Neural progenitor cell (in vitro differentiated cells): ENCODE data around the gene PDCD6IP. TPM values are rescaled to one million over a fixed set of nuclear protein-coding genes. Genes with fewer than 3 reads are reported as not detected.

Source experiments
- DNase-seq: peaks from one replicate; pipeline ENCODE4 v3.0.0-alpha.2; 2016; ENCODE audit warnings: low spot score
- H2AFZ ChIP-seq: fragments of 200-600 bp; sonication (generic); replicated peaks from 2 replicates; pipeline ENCODE4 v1.6.1; 2016; ENCODE audit warnings: antibody characterized with exemption
- H3F3A ChIP-seq: fragments of 200-600 bp; sonication (generic); 2 replicates; pipeline ENCODE4 v1.6.1; 2016; ENCODE audit warnings: antibody characterized with exemption, low read depth
- H3K27ac ChIP-seq: fragments of 200-600 bp; sonication (generic); 2 replicates; pipeline ENCODE4 v1.5.1; 2016; ENCODE audit warnings: mild to moderate bottlenecking
- H3K27me3 ChIP-seq: fragments of 200-600 bp; sonication (generic); 2 replicates; pipeline ENCODE4 v1.6.1; 2016; ENCODE audit warnings: mild to moderate bottlenecking, moderate library complexity
- H3K36me3 ChIP-seq: fragments of 200-600 bp; sonication (generic); 2 replicates; pipeline ENCODE4 v1.5.1; 2016
- H3K4me1 ChIP-seq: fragments of 200-600 bp; sonication (generic); 2 replicates; pipeline ENCODE4 v1.6.1; 2016; ENCODE audit warnings: mixed run types
- H3K4me2 ChIP-seq: fragments of 200-600 bp; sonication (generic); 2 replicates; pipeline ENCODE4 v1.6.1; 2016
- H3K4me3 ChIP-seq: fragments of 200-600 bp; sonication (generic); 2 replicates; pipeline ENCODE4 v1.5.1; 2016
- H3K79me2 ChIP-seq: fragments of 200-600 bp; sonication (generic); 2 replicates; pipeline ENCODE4 v1.6.1; 2016; ENCODE audit warnings: low read depth
- H3K9ac ChIP-seq: fragments of 200-600 bp; sonication (generic); 2 replicates; pipeline ENCODE4 v1.6.1; 2016
- H3K9me3 ChIP-seq: fragments of 200-600 bp; sonication (generic); 2 replicates; pipeline ENCODE4 v1.5.1; 2016; ENCODE audit warnings: low read depth
- H4K20me1 ChIP-seq: fragments of 200-600 bp; sonication (generic); 2 replicates; pipeline ENCODE4 v1.6.1; 2016; ENCODE audit warnings: low read depth
- H3K27ac Mint-ChIP-seq: 3 replicates; pipeline ENCODE4 v1.8.0; 2021; ENCODE audit warnings: mixed read lengths
- H3K27me3 Mint-ChIP-seq: 2 replicates; pipeline ENCODE4 v1.8.0; 2022; ENCODE audit warnings: low read depth, mild to moderate bottlenecking, inconsistent platforms, moderate library complexity, mixed read lengths; ENCODE audit not compliant: insufficient read depth
- H3K36me3 Mint-ChIP-seq: 3 replicates; pipeline ENCODE4 v1.8.0; 2021; ENCODE audit warnings: mixed read lengths
- H3K4me1 Mint-ChIP-seq: 3 replicates; pipeline ENCODE4 v1.8.0; 2021; ENCODE audit warnings: mixed read lengths
- H3K4me3 Mint-ChIP-seq: 3 replicates; pipeline ENCODE4 v1.8.0; 2021; ENCODE audit warnings: mild to moderate bottlenecking, moderate library complexity, mixed read lengths
- H3K9me3 Mint-ChIP-seq: 3 replicates; pipeline ENCODE4 v1.8.0; 2020; ENCODE audit warnings: mixed read lengths
- CTCF ChIP-seq: fragments of 200-600 bp; sonication (generic); IDR thresholded peaks from 2 replicates; pipeline ENCODE4 v1.5.1; 2017; ENCODE audit warnings: antibody characterized with exemption, mild to moderate bottlenecking
- EZH2 ChIP-seq: fragments of 200-600 bp; sonication (generic); IDR thresholded peaks from 2 replicates; pipeline ENCODE4 v1.6.1; 2017; ENCODE audit warnings: antibody characterized with exemption, mild to moderate bottlenecking, moderate library complexity
- EZH2phosphoT487 ChIP-seq: fragments of 200-600 bp; sonication (generic); IDR thresholded peaks from 2 replicates; pipeline ENCODE4 v1.6.1; 2017; ENCODE audit warnings: antibody characterized with exemption
- total RNA-seq: library from RNA; depleted of rRNA; stranded (reverse); fragments of >200 nt; gene quantifications from 2 replicates; pipeline ENCODE4 v1.2.3, GENCODE V29; 2015; ENCODE audit warnings: low replicate concordance

PDCD6IP gene
- total RNA-seq, 1 donor from 2014 or later: 93.7 TPM

GRCh38 chr3:33910031-33910430 is 111.6 kb downstream of the PDCD6IP start:
- peaks cover 3% of the 10 kb centered on the region for H3K27me3 Mint-ChIP-seq
- H3K4me1 Mint-ChIP-seq: peaks cover 8% of the 10 kb centered on the region
- no peak overlapping the region for H3K9ac ChIP-seq
- no peak overlapping the region for H3K4me3 ChIP-seq
- peaks cover 9% of the 10 kb centered on the region for H3K4me1 ChIP-seq
- H3K9me3 ChIP-seq: no peaks in the 10 kb centered on the region
- H4K20me1 ChIP-seq: no peaks in the 10 kb centered on the region
- no peaks in the 10 kb centered on the region for H3K27me3 ChIP-seq
- H3K79me2 ChIP-seq: no peaks in the 10 kb centered on the region
- H3K36me3 Mint-ChIP-seq: no peaks in the 10 kb centered on the region
- H3F3A ChIP-seq: no peaks in the 10 kb centered on the region
- H3K27ac Mint-ChIP-seq: no peak overlapping the region
- no peak overlapping the region for H2AFZ ChIP-seq
- H3K9me3 Mint-ChIP-seq: peaks cover 2% of the 10 kb centered on the region
- H3K4me2 ChIP-seq: no peak overlapping the region
- no peak overlapping the region for H3K27ac ChIP-seq
- H3K36me3 ChIP-seq: no peaks in the 10 kb centered on the region
- H3K4me3 Mint-ChIP-seq: no peak overlapping the region
- no peak for DNase-seq
- TF ChIP-seq CTCF (no peak), EZH2 (no peak), EZH2phosphoT487 (no peak)

GRCh38 chr3:33911525-33912322 is 113.3 kb downstream of the PDCD6IP start:
- Mint-ChIP-seq H3K27ac (no peak overlapping the region), H3K4me1 (peaks cover 17% of the 10 kb centered on the region)
- no peak for TF ChIP-seq EZH2phosphoT487
- TF ChIP-seq EZH2: no peak
- TF ChIP-seq CTCF: no peak

GRCh38 chr3:33914212-33914611 is 115.8 kb downstream of the PDCD6IP start:
- Mint-ChIP-seq H3K4me1 (peaks cover 19% of the 10 kb centered on the region), H3K9me3 (no peaks in the 10 kb centered on the region), H3K36me3 (no peaks in the 10 kb centered on the region), H3K27ac (no peak overlapping the region), H3K4me3 (no peak overlapping the region), H3K27me3 (peaks cover 3% of the 10 kb centered on the region)
- Histone ChIP-seq H3K4me3 (no peak overlapping the region), H3F3A (peaks cover 7% of the 10 kb centered on the region), H4K20me1 (no peaks in the 10 kb centered on the region), H3K36me3 (no peaks in the 10 kb centered on the region), H3K9ac (no peak overlapping the region), H3K4me1 (peaks cover 18% of the 10 kb centered on the region), H3K4me2 (peak overlapping the region; percentile 12), H3K27me3 (no peaks in the 10 kb centered on the region), H2AFZ (no peak overlapping the region), H3K79me2 (no peaks in the 10 kb centered on the region), H3K27ac (no peak overlapping the region), H3K9me3 (no peaks in the 10 kb centered on the region)
- peak; percentile 21 for DNase-seq
- TF ChIP-seq EZH2phosphoT487: no peak
- no peak for TF ChIP-seq CTCF
- no peak for TF ChIP-seq EZH2

More at GRCh38 chr3:33911525-33912322, 113.3 kb downstream of the PDCD6IP start:
- Histone ChIP-seq H3K36me3 (no peaks in the 10 kb centered on the region), H2AFZ (no peak overlapping the region), H3K9me3 (no peaks in the 10 kb centered on the region), H3K27ac (no peak overlapping the region), H3K4me1 (peaks cover 18% of the 10 kb centered on the region), H3K9ac (no peak overlapping the region), H3K27me3 (no peaks in the 10 kb centered on the region), H3K4me2 (no peak overlapping the region), H3K4me3 (no peak overlapping the region), H3F3A (peaks cover 7% of the 10 kb centered on the region), H3K79me2 (no peaks in the 10 kb centered on the region), H4K20me1 (no peaks in the 10 kb centered on the region)
- peaks cover 3% of the 10 kb centered on the region for H3K27me3 Mint-ChIP-seq
- no peak overlapping the region for H3K4me3 Mint-ChIP-seq
- H3K36me3 Mint-ChIP-seq: no peaks in the 10 kb centered on the region
- no peaks in the 10 kb centered on the region for H3K9me3 Mint-ChIP-seq
- no peak for DNase-seq
